ENCODE results near the gene IREB2. TPM values are rescaled to one million over a fixed set of nuclear protein-coding genes. Genes with fewer than 3 reads are reported as not detected.

Gene IREB2
- total RNA-seq, 1 donor from 2014 or later, result 13.0 TPM

- TF ChIP-seq, protein P1, sequence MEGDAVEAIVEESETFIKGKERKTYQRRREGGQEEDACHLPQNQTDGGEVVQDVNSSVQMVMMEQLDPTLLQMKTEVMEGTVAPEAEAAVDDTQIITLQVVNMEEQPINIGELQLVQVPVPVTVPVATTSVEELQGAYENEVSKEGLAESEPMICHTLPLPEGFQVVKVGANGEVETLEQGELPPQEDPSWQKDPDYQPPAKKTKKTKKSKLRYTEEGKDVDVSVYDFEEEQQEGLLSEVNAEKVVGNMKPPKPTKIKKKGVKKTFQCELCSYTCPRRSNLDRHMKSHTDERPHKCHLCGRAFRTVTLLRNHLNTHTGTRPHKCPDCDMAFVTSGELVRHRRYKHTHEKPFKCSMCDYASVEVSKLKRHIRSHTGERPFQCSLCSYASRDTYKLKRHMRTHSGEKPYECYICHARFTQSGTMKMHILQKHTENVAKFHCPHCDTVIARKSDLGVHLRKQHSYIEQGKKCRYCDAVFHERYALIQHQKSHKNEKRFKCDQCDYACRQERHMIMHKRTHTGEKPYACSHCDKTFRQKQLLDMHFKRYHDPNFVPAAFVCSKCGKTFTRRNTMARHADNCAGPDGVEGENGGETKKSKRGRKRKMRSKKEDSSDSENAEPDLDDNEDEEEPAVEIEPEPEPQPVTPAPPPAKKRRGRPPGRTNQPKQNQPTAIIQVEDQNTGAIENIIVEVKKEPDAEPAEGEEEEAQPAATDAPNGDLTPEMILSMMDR (conservative IDR thresholded peaks at IDR 0.05; ENCODE audit: low read depth, low read length), result no peak
- no peak for DNase-seq (ENCODE audit: low read depth)
- H3K4me3 ChIP-seq (ENCODE audit: low read depth, low read length), result no peak overlapping the region
Observed at GRCh38 chr15:78440375-78441373, 2.7 kb downstream of the IREB2 start.

GRCh38 chr15:78444255-78444654 is 6.2 kb downstream of the IREB2 start:
- DNase-seq (ENCODE audit: low read depth), result no peak
- no peak overlapping the region for H3K4me3 ChIP-seq (ENCODE audit: low read depth, low read length)
- TF ChIP-seq, protein P1 (conservative IDR thresholded peaks at IDR 0.05; ENCODE audit: low read depth, low read length), result no peak

DNA sequence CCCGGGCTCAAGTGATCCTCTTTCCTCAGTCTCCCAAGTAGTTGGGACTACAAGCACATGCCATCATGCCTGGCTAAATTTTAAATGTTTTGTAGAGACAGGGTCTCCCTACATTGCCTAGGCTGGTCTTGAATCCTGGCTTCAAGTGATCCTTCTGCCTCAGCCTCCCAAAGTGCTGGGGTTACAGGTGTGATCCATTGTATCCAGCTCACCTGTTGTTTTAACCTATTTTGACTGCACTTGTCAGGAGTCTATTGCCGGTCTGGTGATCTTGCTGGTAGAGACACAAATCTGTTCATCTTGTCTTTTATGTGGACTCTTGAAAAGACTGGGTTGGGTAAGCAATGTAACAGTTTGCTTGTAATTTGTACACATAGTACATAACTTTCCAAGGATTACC is 7.9 kb downstream of the IREB2 start:
- TF ChIP-seq, protein P1 (conservative IDR thresholded peaks at IDR 0.05; ENCODE audit: low read depth, low read length), result no peak
- no peak for DNase-seq (ENCODE audit: low read depth)
- H3K4me3 ChIP-seq (ENCODE audit: low read depth, low read length), result no peak overlapping the region

DNA sequence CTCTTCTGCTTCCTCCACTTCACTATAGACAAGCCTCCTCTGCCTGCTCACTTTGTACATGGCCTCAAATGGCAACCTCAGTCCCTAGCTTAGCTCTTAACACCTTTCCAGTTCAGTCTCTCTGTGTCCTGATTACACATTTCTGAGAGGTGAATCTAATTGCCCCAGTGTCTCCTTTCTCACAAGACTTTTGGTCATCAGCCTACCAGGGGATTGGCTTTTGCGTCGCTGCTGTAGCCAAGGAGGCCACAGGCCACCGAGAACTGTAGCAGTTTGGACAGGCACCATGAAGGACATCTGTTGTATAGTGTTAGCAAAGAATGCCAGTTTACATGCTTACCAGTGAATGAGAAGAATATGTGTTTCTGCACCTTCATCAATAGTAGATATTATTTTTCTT is 8.5 kb downstream of the IREB2 start:
- no peak for DNase-seq (ENCODE audit: low read depth)
- TF ChIP-seq, protein P1 (conservative IDR thresholded peaks at IDR 0.05; ENCODE audit: low read depth, low read length), result no peak
- no peak overlapping the region for H3K4me3 ChIP-seq (ENCODE audit: low read depth, low read length)

GRCh38 chr15:78448441-78449219 is 10.6 kb downstream of the IREB2 start:
- DNase-seq (ENCODE audit: low read depth), result no peak
- TF ChIP-seq, protein P1 (conservative IDR thresholded peaks at IDR 0.05; ENCODE audit: low read depth, low read length), result no peak
- H3K4me3 ChIP-seq (ENCODE audit: low read depth, low read length), result no peak overlapping the region

GRCh38 chr15:78449220-78449999 is 11.4 kb downstream of the IREB2 start:
- no peak overlapping the region for H3K4me3 ChIP-seq (ENCODE audit: low read depth, low read length)
- TF ChIP-seq, protein P1 (conservative IDR thresholded peaks at IDR 0.05; ENCODE audit: low read depth, low read length), result no peak
- DNase-seq (ENCODE audit: low read depth), result no peak

Data from epithelial cell of proximal tubule (primary cell).